ENCODE data around the gene ANAPC5.
"Not testable (repeated sequence)": the region's sequence is repeated elsewhere in the genome, so short reads cannot be mapped to it uniquely, and the experiment has no call there.

ANAPC5 gene

DNA sequence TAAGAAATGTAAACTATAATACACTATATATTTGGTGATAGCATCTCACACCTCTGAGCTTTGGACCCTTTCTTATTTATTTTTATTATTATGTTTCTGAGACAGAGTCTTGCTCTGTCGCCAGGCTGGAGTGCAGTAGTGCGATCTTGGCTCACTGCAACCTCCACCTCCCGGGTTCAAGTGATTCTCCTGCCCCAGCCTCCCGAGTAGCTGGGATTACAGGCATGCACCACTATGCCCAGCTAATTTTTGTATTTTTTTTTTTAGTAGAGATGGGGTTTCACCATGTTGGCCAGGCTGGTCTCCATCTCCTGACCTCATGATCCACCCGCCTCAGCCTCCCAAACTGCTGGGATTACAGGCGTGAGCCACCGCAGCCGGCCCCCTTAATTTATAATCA lies 44.8 kb downstream of the ANAPC5 start:
- DNase-seq = not testable (repeated sequence)

DNA sequence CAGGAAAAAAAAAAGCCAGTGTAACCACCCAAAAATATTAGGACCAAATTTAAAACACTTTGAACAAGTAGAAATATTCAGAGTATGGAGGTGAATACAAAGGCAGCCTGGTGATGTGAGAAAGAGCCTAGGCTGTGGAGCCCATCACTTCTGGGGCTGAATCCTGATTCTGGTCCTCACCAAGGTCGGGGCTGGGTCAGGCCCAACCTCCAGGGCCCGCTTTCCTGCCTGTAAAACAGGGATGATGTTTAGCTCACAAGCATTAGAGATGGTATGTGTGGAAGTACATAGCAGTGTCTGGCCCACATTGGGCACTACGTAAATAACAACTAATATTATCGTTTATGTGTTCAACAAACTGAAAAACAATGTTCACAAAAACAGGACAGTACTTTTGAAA lies 47.9 kb downstream of the ANAPC5 start:
- no peak for DNase-seq

DNA sequence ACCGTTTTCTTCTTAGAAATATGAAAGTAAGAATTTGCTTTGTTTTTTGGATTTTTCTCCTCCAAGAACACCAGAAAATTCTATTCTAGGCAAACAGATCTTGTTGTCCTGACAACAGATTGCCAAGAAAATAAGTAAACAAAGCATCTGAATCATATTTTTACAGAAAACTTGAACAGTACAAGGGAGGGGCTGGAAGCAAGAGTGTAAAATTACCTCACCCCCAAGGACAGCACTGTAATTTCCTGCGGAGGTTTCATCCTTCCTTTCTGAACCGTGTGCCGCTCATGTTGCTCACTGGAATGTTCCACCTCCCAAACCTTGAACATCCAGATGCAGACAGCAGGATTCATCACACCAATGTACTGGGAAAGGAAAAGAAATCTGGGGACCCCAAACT lies 50.3 kb downstream of the ANAPC5 start:
- DNase-seq = no peak

DNA sequence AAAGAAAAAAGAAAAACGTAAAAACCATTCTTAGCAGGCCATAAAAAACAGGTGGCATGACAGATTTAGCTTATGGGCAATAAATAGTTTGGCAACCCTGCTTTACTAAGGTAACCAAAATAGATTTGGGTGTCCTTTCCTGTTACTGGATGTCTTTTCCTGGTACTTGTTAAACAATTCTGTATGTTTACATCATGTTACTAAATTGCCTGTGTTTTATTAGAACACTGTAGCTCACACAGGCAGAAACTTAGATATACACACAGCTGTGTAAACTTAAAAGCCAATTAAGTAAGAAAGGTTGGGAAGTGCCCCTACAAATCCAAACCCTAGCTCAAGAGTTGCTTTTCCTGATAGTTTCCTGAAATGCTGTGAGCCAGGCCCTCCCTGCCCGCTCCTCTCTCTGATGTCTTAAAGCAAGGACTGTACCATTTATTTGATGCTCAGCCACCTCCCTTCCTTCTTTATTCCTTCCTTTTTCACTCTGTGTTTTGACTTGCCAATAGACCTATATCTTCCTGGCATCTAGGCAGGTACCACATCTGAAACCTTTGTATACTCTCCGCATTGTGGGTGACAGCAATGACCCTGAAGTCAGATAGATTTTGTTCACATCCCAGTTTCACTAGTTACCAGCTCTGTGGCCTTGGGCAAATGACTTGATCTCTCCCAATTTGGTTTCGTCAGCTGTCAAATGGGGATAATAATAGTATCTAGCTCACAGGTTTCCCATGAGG lies 52.0 kb downstream of the ANAPC5 start:
- DNase-seq = peak; percentile 90

DNA sequence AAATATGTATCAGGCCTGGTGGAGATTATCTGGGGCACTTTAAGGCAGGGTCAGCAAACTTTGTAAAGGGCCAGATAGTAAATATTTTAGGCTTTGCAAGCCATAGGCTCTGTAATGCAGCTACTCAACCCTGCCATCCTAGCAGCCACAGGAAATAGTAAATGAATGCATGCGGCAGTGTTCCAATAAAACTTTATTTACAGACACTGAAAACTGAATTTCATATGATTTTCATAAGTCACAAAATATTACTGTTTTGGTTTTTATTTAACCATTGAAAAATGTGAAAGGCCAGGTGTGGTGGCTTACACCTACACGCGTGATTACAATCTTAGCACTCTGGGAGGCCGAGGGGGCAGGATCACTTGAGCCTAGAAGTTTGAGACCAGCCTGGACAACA lies 52.5 kb downstream of the ANAPC5 start:
- no peak for DNase-seq

DNA sequence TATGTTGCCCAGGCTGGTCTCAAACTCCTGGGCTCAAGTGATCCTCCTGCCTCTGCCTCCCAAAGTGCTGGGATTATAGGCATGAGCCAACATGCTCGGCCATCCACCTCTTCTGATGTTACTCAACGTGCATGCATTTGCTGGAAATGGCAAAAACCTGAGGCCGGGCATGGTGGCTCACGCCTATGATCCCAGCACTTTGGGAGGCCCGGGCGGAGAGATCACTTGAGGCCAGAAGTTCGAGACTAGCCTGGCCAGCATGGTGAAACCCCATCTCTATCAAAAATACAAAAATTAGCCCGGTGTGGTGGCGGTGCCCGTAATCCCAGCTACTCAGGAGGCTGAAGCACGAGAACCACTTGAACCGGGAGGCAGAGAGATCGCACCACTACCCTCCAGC lies 53.8 kb downstream of the ANAPC5 start:
- DNase-seq = not testable (repeated sequence)

DNA sequence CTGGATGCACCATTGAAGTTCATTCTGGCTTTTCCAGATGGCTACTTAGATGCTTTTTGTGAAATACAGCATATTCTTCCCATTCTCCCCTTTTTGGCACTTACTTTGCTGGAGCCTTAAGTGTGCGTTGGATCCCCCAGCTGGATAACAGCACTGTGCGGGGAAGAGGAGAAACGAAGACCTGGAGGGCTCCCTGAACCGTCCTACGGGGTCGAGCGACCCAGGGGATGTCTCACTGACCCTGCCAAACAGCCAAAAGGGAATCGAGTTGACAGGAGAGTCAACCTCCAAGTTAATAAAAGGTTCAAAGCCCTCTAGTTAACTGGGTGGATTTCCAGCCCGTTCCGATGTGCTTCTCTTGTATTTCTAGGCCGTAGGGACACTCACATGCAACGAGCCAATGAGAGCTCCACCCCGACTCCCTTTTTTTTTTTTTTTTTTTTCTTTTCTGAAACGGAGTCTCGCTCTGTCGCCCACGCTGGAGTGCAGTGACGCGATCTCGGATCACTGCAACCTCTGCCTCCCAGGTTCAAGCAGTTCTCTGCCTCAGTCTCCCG lies 54.7 kb downstream of the ANAPC5 start:
- no peak for DNase-seq

DNA sequence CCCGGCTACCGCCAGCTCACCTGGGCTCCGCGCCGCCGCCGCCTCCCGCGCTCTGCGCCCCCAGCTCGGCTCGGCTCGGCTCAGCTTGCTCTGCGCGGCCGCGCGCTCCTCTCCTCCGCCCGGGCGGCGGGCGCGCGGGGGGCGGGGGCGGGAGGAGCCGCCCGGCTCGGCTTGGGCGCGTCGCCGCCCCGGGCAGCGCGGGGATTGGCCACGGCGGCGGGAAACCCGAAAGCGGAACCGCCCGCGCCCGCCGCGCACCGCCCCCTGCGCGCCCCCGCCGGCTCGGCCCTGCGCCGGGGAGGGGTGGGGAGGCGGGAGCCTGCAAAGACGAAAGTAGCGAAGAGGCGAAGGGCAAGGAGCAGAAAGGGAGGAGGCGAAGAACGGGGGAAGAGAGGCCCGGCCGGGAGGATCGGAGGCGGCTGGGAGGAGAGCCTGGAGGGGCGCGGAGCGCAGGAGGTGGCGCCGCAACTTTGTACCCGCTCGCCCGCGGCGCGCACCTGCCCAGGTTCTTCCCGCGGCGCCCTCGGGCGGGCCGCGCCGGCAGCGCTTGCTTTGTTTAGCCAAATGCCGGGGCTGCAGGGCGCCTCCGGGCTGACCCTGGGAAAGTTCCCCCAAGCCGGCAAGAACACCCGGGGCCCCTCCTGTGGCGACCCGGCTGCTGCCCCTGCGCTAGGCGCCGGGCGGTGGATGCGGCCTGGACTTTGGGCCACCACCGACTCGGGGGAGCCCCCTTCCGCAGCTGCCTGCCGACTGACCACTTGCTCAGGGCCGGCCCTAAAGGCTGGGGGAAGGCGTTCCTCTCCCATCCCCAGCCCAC lies 55.4 kb downstream of the ANAPC5 start, which contains the start of gene CAMKK2:
Gene CAMKK2, minus strand, starts transcription at position 92 of the 817 bp plus-strand sequence. CDS start 22,183 bp downstream, outside the sequence.
- DNase-seq = peak; percentile 48

DNA sequence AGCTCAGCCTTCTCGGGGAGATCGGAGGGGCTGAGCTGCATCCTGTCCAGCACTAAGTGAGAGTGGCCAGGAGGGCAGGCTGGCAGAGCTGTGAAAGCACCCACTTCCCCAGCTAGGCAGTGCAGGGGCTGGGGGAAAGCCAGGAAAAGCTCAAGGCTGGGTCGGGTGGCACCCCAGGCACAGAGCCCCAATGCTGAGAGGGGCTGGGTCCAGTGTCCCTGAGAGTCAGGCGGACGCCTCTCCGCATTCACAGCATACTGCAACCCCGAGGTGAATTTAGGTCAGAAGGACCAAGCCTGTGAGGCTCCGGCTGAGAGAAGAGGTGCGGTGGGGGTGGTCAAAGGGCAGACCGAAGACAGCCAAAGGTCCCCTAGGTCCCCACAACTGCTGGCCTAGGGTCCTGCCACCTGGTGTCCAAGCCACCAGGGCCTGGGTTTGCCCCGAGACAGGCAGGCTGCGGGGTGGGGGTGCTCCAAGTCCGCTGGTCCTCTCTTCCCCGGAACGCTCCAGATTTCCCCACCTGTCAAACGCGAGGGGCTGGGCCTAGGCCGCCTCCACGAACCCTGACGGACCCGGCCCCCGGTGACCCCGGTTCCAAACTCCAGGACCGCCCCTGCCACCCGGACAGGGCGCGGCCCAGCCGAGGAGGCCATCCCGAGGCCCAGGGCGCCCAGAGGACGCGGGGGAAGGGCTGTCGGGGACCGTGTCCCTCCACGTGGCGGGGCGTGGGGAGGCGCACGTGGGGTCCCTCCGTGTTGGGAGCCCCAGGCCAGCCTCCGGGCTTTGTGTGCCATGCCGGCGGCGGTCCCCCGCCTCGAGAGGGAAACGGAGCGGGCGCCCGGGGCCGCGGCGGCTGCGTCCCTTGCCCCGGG lies 56.2 kb downstream of the ANAPC5 start:
- DNase-seq = no peak

DNA sequence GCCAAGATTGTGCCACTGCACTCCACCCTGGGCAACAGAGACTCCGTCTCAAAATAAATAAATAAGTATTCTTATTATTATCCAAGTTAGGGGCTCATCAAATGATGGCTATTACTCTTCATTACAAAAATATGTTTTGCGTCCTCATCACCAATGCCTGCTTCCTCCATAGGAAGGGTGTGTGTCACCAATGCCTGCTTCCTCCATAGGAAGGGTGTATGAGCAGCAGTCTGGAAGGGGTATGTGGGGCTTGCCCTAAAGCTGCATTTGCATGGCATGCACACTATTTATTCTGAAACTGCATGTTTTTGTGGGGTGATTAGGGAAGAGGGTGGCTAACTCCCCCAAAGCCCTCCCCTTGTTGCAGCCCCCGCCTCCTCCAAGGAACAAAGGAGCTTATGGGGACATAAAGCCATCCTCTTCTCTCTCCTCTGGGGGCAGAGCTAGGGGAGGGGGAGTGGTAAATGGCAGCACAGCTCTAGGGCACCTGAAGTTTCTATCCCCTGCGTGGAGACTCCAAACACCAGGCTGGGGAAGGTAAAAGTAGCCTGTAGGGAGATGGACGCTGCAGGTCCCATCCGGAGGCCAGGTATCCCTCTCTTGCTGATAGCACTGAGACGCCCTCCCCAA lies 57.0 kb downstream of the ANAPC5 start:
- DNase-seq = no peak

DNA sequence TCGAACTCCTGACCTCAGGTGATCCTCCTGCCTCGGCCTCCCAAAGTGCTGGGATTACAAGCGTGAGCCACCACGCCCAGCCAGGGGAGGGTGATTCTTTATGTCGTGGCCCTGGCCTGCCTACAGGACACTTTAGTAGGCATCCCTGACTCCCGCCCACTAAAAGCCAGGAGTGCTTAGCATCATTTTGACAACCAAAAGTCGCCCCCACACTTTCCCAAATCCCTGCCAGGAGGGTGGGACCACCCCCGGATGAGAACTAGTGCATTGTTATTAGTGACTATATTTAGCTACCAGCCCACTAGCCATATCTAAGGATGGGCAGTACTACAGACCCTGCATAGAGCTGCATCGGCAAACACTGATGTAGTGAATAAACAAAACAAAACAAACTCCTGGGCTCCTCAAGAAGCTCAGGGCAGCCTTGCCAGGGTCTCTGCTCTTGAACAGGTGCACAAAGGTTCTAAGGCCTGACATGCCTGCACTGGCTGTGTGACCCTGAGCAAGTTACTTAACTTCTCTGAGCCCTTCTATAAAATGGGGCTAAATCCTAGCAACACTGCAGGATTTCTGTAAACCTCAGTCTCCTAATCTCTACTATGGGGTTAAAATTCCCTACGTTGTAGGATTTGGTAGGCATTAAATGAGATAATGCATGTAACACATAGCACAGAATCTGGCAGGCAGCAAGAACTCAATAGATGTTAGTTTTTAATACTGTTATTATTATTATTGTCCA lies 57.9 kb downstream of the ANAPC5 start:
- no peak for DNase-seq

DNA sequence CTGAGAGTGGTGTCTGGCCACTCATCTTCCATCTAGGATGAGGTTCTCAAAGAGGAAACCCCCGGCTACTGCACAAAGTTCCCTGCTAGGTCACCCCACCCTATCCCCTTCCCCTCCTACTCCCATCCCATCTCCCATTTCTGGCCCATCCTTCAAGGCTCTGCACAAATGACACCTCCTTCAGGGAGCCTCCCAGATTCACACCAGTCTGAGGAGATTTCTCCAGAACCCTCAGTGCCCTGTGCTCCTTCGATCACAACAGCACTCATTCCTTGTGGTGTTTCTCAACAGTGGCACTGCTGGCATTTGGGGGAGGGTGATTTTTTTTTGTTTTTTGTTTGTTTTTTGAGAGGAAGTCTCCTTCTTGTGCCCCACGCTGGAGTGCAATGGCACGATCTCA lies 58.6 kb downstream of the ANAPC5 start:
- DNase-seq = no peak

DNA sequence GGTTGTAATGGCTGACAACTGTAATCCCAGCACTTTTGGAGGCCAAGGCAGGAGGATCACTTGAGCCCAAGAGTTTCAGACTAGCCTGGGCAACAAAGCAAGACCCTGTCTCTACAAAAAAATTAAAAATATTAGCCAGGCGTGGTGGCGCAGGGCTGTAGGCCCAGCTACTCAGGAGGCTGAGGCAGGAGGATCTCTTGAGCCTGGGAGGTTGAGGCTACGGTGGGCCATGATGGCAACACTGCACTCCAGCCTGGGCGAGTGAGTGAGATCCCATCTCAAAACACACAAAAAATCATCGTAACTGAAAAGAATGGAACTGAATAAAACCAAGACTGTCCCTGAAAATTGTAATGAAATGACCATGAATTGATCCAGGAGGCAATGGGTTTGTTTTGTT lies 61.8 kb downstream of the ANAPC5 start:
- no peak for DNase-seq

DNA sequence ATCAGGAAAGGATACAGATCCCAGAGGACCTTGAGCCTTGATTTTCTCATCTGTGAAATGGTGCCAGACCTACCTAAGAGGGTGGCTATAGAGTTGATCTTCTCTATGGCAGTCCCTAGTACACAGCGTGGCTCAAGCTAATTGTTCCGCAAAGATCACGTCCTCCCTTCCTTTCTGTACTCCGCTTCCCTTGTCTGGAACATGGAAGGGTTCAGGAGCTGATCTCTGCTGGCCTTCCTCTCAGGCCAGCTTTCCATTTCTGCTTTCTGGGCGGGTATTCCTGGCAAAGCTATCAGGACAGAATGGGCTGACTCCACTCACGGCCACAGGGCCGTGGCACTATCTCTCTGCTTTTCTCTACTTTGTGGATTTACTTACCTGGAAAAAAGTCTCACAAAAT lies 62.2 kb downstream of the ANAPC5 start:
- no peak for DNase-seq

DNA sequence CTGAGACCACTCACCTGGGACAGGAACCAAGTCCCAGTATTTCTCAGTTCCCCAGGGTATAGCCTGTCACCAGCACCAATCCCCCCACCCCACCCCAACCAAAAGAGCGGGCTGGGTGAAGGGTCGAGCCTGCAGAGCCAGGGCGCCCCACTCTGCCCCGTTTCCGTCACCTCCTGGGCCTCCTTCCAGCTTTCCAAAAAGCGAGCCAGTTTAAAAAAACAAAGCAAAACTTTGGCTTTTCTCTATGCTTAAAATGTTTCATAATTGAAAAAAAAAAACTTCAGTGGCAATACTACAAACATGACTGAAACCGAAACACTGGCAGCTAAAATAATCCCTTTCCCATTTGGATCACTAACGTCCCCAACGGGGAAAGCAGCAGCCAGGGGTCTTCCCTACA lies 63.2 kb downstream of the ANAPC5 start:
- no peak for DNase-seq

DNA sequence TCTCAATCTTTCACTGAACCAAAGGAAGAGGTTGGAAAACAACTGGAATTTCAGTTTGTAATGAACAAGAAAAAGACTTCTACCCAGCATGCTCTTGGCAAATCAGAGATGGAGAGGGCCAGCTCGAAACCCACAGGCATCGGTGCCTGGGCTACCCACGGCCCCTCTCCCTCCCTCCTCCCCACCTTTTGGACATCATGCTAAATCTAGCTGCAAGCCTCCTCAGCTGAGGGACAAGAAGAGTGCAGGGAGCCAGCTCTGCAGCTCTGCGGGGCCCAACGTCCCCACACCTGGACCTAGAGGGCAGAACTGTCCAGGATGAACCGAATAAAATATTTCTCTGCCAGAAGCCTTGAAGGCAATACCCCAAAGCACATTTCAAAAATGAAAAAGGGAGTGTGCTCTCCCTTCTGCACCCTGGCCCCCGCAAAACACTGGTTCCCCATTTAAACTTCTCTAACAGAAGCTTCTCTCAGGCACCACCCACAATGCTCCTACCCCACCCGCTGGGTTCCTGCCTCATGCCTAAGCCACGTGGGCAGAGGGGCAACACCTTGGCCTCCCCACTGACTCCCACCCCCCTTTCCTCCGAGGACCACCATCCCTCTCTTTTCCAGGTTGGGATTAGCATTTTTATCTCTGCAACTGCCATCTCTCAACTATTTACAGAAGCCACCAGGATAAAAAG lies 63.9 kb downstream of the ANAPC5 start:
- no peak for DNase-seq

DNA sequence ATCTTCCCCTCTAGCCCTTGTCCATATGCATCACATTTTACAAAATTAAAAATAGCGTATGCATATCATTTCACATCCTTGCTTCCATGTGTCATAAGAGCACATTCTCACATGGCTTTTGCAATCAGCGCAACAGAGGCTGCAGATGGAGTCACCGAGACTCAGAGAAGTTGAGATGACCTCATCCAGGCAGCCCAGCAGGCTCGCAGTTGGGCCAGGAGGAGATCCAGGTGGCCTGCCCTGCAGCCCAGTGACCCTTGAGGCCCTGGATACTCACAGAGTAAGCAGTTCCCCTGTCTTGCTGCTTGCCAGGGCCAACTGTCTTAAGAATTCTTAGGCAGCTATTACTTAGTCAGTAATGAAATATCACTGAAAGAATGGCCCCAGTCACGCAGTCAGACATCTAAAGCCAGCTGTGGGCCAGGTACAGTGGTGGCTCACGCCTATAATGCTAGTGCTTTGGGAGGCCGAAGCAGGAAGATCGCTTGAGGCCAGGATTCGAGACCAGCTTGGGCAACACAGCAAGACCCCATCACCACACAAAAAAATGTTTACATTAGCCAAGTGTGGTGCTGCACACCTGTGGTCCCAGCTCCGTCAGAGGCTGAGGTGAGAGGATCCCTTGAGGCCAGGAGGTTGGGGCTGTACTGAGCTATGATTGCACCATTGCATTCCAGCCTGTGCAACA lies 64.8 kb downstream of the ANAPC5 start:
- no peak for DNase-seq

DNA sequence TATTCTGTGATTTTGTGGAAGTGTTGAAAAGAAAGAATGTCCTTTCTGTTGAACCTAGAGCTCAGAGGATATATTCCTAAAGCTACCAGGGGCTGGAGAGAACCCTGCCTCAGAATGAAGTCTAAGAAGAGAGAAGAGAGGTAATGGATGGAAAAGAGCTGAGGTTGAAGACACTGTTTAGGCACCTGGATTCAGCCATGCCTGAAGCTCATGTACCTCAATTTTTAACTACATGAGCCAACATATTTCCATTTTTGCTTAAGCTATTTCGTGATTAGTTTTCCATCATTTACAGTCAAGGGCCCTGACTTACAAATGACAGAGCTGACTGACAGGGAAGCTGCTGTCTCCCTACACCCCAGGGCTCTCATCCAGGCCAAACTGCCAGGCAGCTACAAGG lies 66.4 kb downstream of the ANAPC5 start:
- DNase-seq = no peak

DNA sequence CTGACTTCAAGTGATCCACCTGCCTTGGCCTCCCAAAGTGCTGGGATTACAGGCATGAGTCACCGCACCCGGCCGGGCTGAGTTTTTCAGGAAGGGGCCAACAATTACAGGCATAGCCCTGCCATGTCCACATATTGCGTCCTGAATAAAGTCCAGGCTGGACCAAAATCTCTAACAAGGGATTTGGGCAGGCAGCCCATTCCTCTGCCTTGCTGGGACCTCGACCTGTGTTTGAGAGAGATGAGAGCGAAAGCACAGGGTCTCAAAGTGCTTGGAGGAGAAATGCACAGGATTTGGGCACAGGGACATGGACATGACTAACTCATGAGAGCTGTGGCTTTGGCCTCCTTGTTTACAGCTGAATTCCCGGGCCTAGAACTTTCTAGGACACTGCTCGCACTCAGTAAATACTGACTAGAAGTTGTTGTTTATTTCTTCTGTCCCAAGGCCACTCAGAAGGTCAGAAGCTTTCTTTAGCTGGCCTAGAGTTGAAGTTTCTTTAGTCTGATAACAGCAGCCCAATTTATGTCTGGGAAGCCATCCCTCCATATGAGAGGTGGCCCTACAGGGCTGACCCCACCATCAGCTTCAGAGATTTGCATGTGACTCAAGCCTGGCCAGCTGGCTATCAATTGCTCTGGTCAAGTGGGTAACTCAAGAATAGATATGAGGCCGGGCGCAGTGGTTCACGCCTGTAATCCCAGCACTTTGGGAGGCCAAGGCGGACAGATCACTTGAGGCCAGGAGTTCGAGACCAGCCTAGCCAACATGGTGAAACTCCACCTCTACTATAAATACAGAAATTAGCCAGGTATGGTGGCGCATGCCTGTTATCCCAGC lies 67.4 kb downstream of the ANAPC5 start:
- no peak for DNase-seq

DNA sequence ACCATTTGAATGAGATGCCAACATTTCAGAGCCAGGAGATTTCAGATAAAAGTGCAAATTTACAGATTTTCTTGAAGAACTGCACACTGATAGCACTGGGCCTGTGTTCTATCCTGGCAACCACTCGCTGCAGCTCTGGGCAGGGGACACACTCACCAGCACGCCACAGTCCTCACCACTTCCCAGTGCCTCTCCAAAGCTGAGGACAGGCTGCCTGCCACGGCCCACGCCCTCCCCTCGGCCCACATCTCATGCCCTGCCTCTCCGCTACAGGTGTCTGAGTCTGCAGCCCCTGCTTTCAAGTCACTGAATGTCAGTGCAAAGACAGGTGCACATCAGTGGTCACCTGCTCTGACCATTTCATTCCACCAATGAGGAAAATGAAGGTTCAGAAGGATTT lies 68.4 kb downstream of the ANAPC5 start:
- no peak for DNase-seq
